Keratinocyte (primary cell): ENCODE data around the gene PRKCG.

Experiments
- EZH2 ChIP-seq: IDR thresholded peaks from one replicate; pipeline ENCODE4 v1.6.1; 2012; ENCODE audit warnings: inconsistent platforms, mild to moderate bottlenecking, low read length, moderate library complexity
- TF ChIP-seq, protein P1 (sequence below), 3 experiments: IDR thresholded peaks in 1 of 3; conservative IDR thresholded peaks in 1 of 3; optimal IDR thresholded peaks in 1 of 3; 2 replicates in 2 of 3; 3 replicates in 1 of 3; pipeline versions ENCODE3 to v1.5.1; 2011; ENCODE audit warnings: low read length in 3 of 3, mild to moderate bottlenecking in 3 of 3, moderate library complexity in 2 of 3, control low read depth in 1 of 3, inconsistent platforms in 1 of 3; ENCODE audit not compliant: insufficient read depth in 2 of 3; ENCODE audit errors: extremely low read depth in 1 of 3

DNA sequence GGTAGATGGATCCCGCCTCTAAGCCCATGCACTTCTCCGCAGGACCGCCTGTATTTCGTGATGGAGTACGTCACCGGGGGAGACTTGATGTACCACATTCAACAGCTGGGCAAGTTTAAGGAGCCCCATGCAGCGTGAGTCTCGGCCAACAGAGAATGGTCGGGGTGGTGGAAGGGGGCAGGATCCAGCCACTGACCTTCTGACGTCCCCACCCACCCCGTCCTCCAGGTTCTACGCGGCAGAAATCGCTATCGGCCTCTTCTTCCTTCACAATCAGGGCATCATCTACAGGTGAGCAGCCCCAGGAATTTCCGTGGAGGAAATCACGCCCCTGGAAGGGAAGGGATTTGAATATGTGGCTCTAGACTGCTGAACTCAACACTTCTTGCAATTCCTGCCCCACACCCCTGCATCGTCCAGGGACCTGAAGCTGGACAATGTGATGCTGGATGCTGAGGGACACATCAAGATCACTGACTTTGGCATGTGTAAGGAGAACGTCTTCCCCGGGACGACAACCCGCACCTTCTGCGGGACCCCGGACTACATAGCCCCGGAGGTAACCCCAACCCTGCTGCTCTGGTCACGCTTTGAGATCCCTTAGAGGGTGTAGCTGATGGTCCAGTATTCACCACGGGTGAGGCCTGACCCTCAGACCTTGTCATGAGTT, 18.3 kb downstream of the PRKCG start:
- TF ChIP-seq, protein P1, sequence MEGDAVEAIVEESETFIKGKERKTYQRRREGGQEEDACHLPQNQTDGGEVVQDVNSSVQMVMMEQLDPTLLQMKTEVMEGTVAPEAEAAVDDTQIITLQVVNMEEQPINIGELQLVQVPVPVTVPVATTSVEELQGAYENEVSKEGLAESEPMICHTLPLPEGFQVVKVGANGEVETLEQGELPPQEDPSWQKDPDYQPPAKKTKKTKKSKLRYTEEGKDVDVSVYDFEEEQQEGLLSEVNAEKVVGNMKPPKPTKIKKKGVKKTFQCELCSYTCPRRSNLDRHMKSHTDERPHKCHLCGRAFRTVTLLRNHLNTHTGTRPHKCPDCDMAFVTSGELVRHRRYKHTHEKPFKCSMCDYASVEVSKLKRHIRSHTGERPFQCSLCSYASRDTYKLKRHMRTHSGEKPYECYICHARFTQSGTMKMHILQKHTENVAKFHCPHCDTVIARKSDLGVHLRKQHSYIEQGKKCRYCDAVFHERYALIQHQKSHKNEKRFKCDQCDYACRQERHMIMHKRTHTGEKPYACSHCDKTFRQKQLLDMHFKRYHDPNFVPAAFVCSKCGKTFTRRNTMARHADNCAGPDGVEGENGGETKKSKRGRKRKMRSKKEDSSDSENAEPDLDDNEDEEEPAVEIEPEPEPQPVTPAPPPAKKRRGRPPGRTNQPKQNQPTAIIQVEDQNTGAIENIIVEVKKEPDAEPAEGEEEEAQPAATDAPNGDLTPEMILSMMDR (optimal IDR thresholded peaks at IDR 0.05 in 1 of 3, IDR thresholded peaks at IDR 0.05 in 1 of 3, conservative IDR thresholded peaks at IDR 0.05 in 1 of 3; ENCODE audit: extremely low read depth in 1 of 3, insufficient read depth in 2 of 3, low read length in 3 of 3) = no peak
- TF ChIP-seq EZH2 = no peak
